NT2/D1 (cell line): ENCODE results near the gene LPP.

Experiments
- DNase-seq: peaks from one replicate; pipeline ENCODE4 v3.0.0-alpha.2; 2011; ENCODE audit warnings: low read depth, low spot score
- H3K27me3 ChIP-seq: 2 replicates; pipeline ENCODE4 v1.6.0; 2011; ENCODE audit warnings: mild to moderate bottlenecking; ENCODE audit not compliant: insufficient read length, insufficient read depth
- H3K36me3 ChIP-seq: 2 replicates; pipeline ENCODE4 v1.6.1; 2011; ENCODE audit warnings: mild to moderate bottlenecking, low read length, mixed read lengths; ENCODE audit not compliant: insufficient read depth, insufficient read length
- H3K4me1 ChIP-seq: 2 replicates; pipeline ENCODE4 v1.5.1; 2011; ENCODE audit not compliant: insufficient read depth, insufficient read length
- H3K4me3 ChIP-seq: 2 replicates; pipeline ENCODE4 v1.5.1; 2011; ENCODE audit warnings: low read depth; ENCODE audit not compliant: insufficient read length
- H3K9ac ChIP-seq: 2 replicates; pipeline ENCODE4 v1.6.0; 2011; ENCODE audit warnings: low read depth; ENCODE audit not compliant: insufficient read length
- H3K9me3 ChIP-seq: 2 replicates; pipeline ENCODE4 v1.5.1; 2011; ENCODE audit warnings: mild to moderate bottlenecking, low read length; ENCODE audit not compliant: insufficient read depth
- SUZ12 ChIP-seq: IDR thresholded peaks from 2 replicates; pipeline ENCODE4 v1.6.1; 2011; ENCODE audit not compliant: insufficient read length, insufficient read depth; ENCODE audit errors: extremely low read depth
- YY1 ChIP-seq: IDR thresholded peaks from 2 replicates; pipeline ENCODE4 v1.6.1; 2011; ENCODE audit not compliant: insufficient read length, insufficient read depth
- ZNF274 ChIP-seq: IDR thresholded peaks from 2 replicates; pipeline ENCODE4 v1.6.1; 2011; ENCODE audit warnings: mild to moderate bottlenecking, low read depth, low read length

LPP gene

DNA sequence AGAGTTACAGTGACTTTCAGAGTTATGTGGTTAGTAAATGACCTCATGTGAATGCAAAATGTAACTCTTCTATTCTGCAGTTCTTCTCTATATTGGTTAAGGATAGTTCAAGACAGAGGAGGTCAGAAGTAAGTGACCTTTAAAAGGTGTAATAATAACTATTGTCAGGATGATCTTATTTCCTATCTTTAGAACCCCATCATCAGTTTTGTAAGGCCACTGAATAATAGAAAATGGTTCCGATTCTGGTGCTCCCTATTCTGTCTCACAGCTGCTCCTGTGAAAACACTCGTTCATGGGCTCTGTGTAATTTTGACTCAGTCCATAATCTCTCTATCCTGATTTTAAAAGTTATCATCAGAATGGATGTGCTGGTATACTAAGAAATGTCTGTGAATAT lies 463.3 kb downstream of the LPP start:
- H3K36me3 ChIP-seq = peaks cover 4% of the 10 kb centered on the region
- TF ChIP-seq ZNF274 (no peak), YY1 (no peak), SUZ12 (no peak)
- DNase-seq = no peak
- H3K4me3 ChIP-seq = no peak overlapping the region
- H3K9me3 ChIP-seq = no peaks in the 10 kb centered on the region
- H3K4me1 ChIP-seq = no peaks in the 10 kb centered on the region
- no peaks in the 10 kb centered on the region for H3K27me3 ChIP-seq
- no peak overlapping the region for H3K9ac ChIP-seq

DNA sequence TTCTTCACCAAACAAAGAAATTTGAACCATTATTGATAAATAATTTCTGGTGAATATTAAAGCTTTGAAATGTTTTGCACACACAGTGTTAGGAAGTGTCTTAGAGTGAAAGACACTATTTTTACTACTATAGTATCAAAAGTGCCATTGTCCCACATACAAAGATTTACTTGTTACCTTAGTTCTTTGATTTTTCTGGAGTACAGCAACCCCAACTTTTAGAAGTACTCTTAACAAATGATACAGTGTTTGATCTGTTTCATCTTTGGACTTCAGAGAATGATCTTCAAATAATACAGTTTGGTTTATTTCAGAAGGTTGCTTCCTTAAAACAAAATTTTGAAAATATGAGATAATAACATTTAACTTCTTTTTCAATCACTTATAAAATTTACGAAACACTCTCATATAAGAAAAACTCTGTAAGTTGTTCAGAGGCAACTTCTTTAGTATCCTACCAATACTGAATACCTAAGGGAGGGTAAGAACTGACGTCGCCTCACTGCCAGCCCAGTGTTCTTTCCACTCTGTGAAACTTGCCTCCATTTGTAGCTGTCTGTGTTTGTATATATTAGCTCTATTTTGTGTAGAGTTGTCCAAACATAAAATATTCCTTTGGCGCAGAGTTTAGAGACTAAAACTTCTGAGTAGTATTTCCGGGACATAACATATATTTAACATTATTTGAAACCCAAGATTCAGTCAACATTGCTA lies 464.2 kb downstream of the LPP start:
- no peaks in the 10 kb centered on the region for H3K4me1 ChIP-seq
- no peak overlapping the region for H3K9ac ChIP-seq
- TF ChIP-seq ZNF274 (no peak), YY1 (no peak), SUZ12 (no peak)
- no peak overlapping the region for H3K4me3 ChIP-seq
- no peaks in the 10 kb centered on the region for H3K9me3 ChIP-seq
- H3K36me3 ChIP-seq = peaks cover 4% of the 10 kb centered on the region
- no peaks in the 10 kb centered on the region for H3K27me3 ChIP-seq
- DNase-seq = no peak

DNA sequence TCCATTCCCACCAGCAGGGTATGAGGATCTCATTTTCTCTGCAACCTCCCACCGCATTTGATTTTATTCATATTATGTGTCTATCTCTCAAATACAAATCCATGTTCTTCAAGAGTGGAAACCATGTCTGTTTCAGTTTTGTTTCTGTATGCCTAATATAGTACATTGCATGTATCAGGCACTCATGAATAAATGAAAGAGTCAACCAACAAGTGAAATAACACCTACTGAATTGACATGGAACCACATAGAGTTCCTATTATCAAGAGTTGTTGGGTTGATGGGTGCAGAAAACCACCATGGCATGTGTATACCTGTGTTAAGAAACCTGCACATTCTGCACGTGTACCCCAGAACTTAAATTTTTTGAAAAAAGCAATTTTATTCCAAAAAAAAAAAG lies 466.8 kb downstream of the LPP start:
- Histone ChIP-seq H3K4me3 (no peak overlapping the region), H3K4me1 (no peaks in the 10 kb centered on the region), H3K9ac (no peak overlapping the region), H3K9me3 (no peaks in the 10 kb centered on the region), H3K36me3 (no peaks in the 10 kb centered on the region), H3K27me3 (no peaks in the 10 kb centered on the region)
- no peak for TF ChIP-seq YY1
- TF ChIP-seq ZNF274 = no peak
- no peak for TF ChIP-seq SUZ12
- DNase-seq = no peak

DNA sequence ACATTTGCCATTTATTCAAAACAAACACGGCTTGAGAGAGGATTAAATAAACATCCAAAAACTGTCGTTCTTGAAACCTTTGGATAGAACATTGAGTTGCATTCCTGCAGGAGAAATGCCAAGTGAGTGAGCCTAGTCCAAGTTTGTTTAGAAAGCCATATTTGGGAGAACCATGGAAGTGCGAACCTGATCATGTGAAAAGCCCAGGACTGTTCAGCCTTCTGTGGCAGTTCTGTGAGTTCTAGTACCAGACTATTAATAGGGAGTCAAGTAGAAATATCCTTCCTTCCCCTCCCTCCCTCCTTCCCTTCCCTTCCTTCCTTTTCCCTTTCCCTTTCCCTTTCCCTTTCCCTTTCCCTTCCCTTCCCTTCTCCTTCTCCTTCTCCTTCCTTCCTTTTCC lies 470.4 kb downstream of the LPP start:
- H3K4me1 ChIP-seq = no peaks in the 10 kb centered on the region
- no peaks in the 10 kb centered on the region for H3K9me3 ChIP-seq
- H3K36me3 ChIP-seq = no peaks in the 10 kb centered on the region
- no peak overlapping the region for H3K4me3 ChIP-seq
- no peaks in the 10 kb centered on the region for H3K27me3 ChIP-seq
- TF ChIP-seq SUZ12 (no peak), ZNF274 (no peak), YY1 (no peak)
- no peak for DNase-seq
- H3K9ac ChIP-seq = no peak overlapping the region

DNA sequence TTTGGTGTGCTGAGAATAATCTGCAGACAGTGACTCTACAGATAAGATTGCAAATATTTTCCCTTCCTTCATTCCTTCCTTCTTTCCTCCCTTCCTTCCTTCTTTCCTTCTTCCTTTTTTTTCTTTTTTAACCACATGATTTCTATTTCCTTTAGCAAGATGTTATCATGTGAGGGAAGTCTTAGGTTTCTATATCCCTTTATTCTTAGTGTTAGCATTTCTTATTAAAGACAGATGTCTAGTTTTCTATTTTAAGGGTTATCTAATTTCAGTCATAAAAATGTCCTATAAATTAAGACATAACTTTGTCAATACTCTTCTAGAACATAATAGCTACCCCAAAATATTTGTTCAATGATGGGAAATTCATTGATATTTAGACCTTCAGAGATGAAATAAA lies 470.9 kb downstream of the LPP start:
- DNase-seq = no peak
- no peak for TF ChIP-seq YY1
- no peak for TF ChIP-seq ZNF274
- TF ChIP-seq SUZ12 = no peak
- H3K4me3 ChIP-seq = no peak overlapping the region

DNA sequence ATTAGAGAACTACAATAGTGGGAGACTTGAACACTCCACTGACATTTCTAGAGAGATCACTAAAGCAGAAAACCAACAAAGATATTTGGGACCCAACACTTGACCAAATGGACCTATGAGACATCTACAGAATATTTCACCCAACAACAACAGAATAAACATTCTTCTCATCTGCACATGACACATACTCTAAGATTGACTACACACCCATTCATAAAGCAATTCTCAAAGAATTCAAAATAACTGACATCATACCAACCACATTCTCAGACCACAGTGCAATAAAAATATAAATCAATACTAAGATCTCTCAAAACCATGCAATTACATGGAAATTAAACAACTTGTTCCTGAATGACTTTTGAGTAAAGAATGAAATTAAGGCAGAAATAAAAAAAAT lies 473.7 kb downstream of the LPP start:
- Histone ChIP-seq H3K27me3 (no peaks in the 10 kb centered on the region), H3K4me1 (no peaks in the 10 kb centered on the region), H3K4me3 (no peak overlapping the region), H3K36me3 (no peaks in the 10 kb centered on the region), H3K9ac (no peak overlapping the region), H3K9me3 (no peaks in the 10 kb centered on the region)
- TF ChIP-seq YY1 (no peak), SUZ12 (no peak), ZNF274 (no peak)
- DNase-seq = no peak

More for the DNA sequence above, 470.9 kb downstream of the LPP start:
- Histone ChIP-seq H3K27me3 (no peaks in the 10 kb centered on the region), H3K9me3 (no peaks in the 10 kb centered on the region), H3K9ac (no peak overlapping the region), H3K36me3 (no peaks in the 10 kb centered on the region), H3K4me1 (no peaks in the 10 kb centered on the region)

DNA sequence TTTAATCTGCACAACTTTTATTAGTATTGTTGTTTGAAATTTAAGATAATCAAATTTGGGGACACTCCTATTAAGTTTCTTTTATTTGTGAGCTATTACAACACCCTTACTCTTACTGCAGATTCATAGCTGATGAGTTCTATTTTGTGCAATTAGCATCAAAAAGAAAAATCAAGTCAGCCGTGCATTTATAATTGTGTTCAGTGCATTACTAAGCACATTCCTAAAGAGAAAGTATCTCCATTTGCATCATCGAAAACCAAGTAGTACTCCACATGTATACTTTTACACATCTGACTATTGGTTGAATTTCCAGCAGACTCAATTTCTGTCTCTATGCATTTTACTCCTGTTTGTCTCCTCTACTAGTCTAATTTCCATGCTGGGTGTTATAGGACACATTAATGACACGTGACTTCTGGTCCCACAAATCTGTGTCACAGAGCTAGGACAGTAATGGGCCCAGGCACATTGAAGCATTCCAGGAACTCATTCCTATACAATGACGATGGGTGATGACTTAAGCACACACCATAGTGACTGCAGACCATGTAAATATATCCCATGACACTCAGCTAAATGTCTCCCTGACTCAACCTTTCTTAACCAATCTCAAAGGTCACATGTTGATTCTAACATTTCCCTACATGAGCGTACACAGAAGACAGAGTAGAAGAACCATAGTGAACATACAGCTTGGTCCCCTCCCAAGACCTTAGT lies 477.5 kb downstream of the LPP start:
- no peak overlapping the region for H3K4me3 ChIP-seq
- H3K4me1 ChIP-seq = no peaks in the 10 kb centered on the region
- no peaks in the 10 kb centered on the region for H3K9me3 ChIP-seq
- no peaks in the 10 kb centered on the region for H3K27me3 ChIP-seq
- DNase-seq = no peak
- TF ChIP-seq YY1 (no peak), SUZ12 (no peak), ZNF274 (no peak)
- no peak overlapping the region for H3K9ac ChIP-seq
- peaks cover 3% of the 10 kb centered on the region for H3K36me3 ChIP-seq
